Forelimb muscle (tissue), 1 donor: ENCODE measurements around the gene ACSL3. TPM values are rescaled to one million over a fixed set of nuclear protein-coding genes. Genes with fewer than 3 reads are reported as not detected.
"Not testable (repeated sequence)": the region's sequence is repeated elsewhere in the genome, so short reads cannot be mapped to it uniquely, and the experiment has no call there.

Source experiments
- DNase-seq: peaks from one replicate; pipeline ENCODE4 v3.0.0-alpha.2; 2013; ENCODE audit warnings: low read depth
- polyA plus RNA-seq: library from polyadenylated mRNA; unstranded; fragments of 120-200 nt; gene quantifications from one replicate; pipeline ENCODE4 v1.2.1, GENCODE V29; 2013; ENCODE audit not compliant: insufficient read length

The ACSL3 gene
- polyA plus RNA-seq, 1 donor: 44.7 TPM

DNA sequence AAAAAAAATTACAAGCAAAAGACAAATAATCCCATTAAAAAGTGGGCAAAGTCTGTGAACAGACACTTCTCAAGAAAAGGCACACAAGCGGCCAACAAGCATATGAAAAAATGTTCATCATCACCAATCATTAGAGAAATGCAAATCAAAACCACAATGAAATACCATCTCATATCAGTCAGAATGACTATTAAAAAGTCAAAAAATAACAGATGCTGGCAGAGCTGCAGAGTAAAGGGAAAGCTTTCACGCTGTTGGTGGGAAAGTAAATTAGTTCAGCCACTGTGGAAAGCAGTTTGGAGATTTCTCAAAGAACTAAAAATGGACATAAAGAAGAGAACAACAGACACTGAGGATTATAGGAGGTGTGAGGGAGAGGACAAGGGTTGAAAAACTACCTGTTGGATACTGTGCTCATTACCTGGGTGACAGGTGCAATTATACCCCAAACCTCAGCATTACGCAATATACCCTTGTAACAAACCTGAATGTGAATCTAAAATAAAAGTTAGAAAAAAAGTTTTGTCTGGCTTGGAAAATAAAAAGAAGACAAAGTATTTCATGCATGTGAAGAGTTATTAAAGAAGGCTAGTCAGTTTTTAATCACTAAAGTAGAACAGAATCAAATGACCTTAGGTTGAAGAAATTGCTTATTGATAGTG lies 8.7 kb upstream of the ACSL3 start:
- no peak for DNase-seq

DNA sequence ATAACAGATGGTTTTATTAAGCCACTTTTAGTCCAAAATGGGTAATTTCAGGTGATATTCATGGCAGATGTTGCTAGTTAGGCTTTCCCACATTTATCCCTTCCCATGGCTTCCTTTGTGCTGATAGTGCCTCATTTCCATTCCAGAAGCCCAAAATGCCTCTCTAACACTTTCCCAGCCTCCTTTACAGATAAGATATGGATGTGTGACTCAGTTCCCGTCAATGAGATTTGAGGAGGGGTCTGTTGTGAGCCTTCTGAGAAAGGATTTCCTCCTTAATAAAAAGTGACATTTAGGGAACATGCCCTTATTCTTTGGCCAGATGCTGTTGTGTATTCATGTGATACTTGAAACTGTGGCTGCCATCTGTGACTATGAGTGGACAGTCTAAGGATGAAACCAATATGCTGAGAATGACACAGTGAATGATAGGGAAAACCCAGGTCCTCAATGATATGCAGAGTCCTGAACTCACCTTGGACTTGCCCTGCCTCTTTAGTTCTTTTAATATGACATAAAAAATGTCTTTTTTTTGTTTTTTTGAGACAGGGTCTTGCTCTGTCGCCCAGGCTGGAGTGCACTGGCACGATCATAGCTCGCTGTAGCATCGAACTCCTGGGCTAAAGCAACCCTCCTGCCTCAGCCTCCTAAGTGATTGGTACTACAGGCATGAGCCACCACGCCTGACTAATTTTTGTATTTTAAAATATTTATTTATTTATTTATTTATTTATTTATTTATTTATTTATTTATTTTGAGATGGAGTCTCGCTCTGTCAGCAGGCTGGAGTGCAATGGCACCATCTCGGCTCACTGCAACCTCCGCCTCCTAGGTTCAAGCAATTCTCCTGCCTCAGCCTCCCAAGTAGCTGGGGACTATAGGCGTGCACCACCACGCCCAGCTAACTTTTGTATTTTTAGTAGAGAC lies 5.8 kb upstream of the ACSL3 start:
- no peak for DNase-seq

- DNase-seq: no peak
These were observed 837 bp upstream of the ACSL3 start for GRCh38 chr2:222859786-222860612.

- DNase-seq: no peak
These were observed 722 bp downstream of the ACSL3 start for GRCh38 chr2:222861411-222862105.

GRCh38 chr2:222862106-222862908 lies 1.5 kb downstream of the ACSL3 start:
- peak; percentile 60 for DNase-seq

GRCh38 chr2:222862909-222863544 lies 2.2 kb downstream of the ACSL3 start:
- DNase-seq: no peak

- no peak for DNase-seq
These were observed 3.5 kb downstream of the ACSL3 start for GRCh38 chr2:222864296-222864695.

GRCh38 chr2:222865301-222865700 lies 4.5 kb downstream of the ACSL3 start:
- DNase-seq: no peak

GRCh38 chr2:222866358-222866960 lies 5.6 kb downstream of the ACSL3 start:
- no peak for DNase-seq

DNA sequence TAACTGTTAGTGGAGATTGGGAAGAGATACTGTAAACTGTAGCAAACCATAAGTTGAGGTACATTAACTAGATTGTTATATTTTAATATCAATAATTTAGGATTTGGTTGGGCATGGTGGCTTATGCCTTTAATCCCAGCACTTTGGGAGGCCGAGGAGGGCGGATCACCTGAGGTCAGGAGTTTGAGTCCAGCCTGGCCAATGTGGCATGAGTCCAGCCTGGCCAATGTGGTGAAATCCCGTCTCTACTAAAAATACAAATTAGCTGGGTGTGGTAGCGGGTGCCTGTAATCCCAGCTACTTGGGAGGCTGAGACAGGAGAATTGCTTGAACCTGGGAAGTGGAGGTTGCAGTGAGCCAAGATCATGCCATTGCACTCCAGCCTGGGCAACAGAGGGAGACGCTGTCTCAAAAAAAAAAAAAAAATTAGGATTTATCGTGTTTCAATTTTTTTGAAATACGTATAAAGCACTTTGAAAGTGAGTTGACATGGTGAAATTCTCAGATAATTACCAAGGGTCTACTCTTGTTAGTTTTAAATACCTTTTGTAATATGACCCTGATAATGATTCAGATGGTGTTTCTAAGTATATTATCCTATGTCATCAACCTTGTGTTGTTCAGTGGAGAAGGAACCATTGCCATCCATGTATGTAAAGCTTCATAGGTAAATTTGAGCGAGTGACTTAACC lies 7.9 kb downstream of the ACSL3 start:
- DNase-seq: not testable (repeated sequence)

GRCh38 chr2:222869252-222869560 lies 8.4 kb downstream of the ACSL3 start:
- no peak for DNase-seq

- no peak for DNase-seq
These were observed 10.5 kb downstream of the ACSL3 start for GRCh38 chr2:222871291-222871690.

DNA sequence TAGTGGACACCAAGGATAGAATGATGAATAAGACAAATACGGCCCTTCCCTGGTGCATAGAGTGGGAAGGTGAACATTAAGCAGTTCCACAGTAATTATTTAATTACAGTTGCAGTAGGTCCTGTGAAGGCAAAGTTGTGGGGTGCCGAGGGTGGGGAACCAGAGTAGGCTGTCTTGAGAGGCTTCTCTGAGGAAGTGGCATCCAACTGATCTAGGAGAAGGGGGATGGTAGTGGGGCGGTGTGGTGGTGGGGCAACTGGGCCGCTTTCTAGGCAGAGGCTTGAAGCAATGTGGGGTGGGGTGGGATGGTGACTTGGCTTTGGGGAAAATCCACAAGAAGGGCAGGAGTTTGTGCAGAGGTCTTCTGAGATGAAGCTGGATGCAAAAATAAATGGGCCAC lies 11.7 kb downstream of the ACSL3 start:
- no peak for DNase-seq

- no peak for DNase-seq
These were observed 14.6 kb downstream of the ACSL3 start for GRCh38 chr2:222875482-222875881.

GRCh38 chr2:222876947-222877346 lies 16.1 kb downstream of the ACSL3 start:
- no peak for DNase-seq

GRCh38 chr2:222877556-222878300 lies 16.9 kb downstream of the ACSL3 start:
- no peak for DNase-seq

DNA sequence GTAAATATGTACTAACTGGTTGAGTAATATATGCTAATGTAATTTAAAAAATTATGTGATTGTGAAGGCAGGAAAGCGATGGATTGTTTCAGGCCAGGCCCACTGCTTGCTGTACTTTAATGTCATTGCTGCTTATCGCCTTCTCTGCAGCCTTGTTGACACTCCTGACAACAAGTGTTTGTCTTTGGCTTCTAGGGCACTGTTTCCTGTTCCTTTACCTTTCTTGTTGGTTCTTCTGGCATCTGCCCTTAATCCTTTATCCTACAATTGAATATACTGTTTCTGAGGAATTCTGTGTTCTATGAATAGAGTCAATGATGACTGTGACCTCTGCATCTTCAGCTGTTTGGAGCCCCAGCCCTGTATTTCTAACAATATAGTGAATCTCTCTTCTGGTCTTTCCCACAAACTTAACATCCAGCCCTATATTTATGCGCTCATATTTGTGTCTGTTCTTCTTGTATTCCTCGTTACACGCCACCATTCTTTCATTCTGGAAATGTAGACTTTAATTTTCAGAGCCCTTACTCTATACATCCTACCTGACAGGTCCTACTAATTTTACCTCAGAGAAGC lies 17.6 kb downstream of the ACSL3 start:
- DNase-seq: no peak
